ENCODE data around the gene GATAD1. TPM values are rescaled to one million over a fixed set of nuclear protein-coding genes. Genes with fewer than 3 reads are reported as not detected.
"Not testable (repeated sequence)": the region's sequence is repeated elsewhere in the genome, so short reads cannot be mapped to it uniquely, and the experiment has no call there.

The GATAD1 gene
- total and polyA plus RNA-seq, 2 of the 4 experiments (the other 2 are of a cell fraction), result 9.3 to 15.2 TPM

- dilution Hi-C loops (cut with HindIII; ENCODE audit: low sequenced_read_pairs, unreplicated experiment) (no loop called here), intact Hi-C loops (cut with micrococcal nuclease) (no loop called here), in situ Hi-C loops (cut with MboI; ENCODE audit: low sequenced_read_pairs) (no loop called here)
- H2BK5ac ChIP-seq (ENCODE audit: low read depth, low read length, poor library complexity, severe bottlenecking), result no peak overlapping the region
- no peak overlapping the region for H3K4me2 ChIP-seq (ENCODE audit: low read depth, low read length)
- H3K4me3 ChIP-seq (ENCODE audit: insufficient read depth, low read depth, low read length), result no peak overlapping the region
- H4K5ac ChIP-seq (ENCODE audit: low read depth, low read length), result no peak overlapping the region
- H4K91ac ChIP-seq (ENCODE audit: insufficient read depth, low read depth, low read length), result no peak overlapping the region
- no peak overlapping the region for H3K4ac ChIP-seq (ENCODE audit: low read depth, low read length)
- no peaks in the 10 kb centered on the region for H3K4me1 ChIP-seq (ENCODE audit: control insufficient read depth, insufficient read depth, low read length)
- H2AK5ac ChIP-seq (ENCODE audit: low read depth, low read length), result no peak overlapping the region
- ATAC-seq (ENCODE audit: low read depth) (no peak), DNase-seq (no peak)
- no peak overlapping the region for H2BK20ac ChIP-seq (ENCODE audit: low read depth, low read length)
- no peak overlapping the region for H3K23ac ChIP-seq (ENCODE audit: low read depth, low read length)
- ChIA-PET POLR2A (ENCODE audit: unreplicated experiment) (no interaction called here), CTCF (no interaction called here)
- H3K18ac ChIP-seq (ENCODE audit: low read depth, low read length), result no peak overlapping the region
- H3K9ac ChIP-seq (ENCODE audit: low read depth, low read length), result no peak overlapping the region
- H2AFZ ChIP-seq (replicated peaks; ENCODE audit: low read length, poor library complexity), result no peak overlapping the region
- no peaks in the 10 kb centered on the region for H3K9me1 ChIP-seq (ENCODE audit: insufficient read depth, low read length)
- no peak overlapping the region for H4K8ac ChIP-seq (ENCODE audit: low read depth in 2 of 2, low read length in 2 of 2)
- no peaks in the 10 kb centered on the region for H3K9me3 ChIP-seq (ENCODE audit: control insufficient read depth, insufficient read depth, low read length)
- no peak overlapping the region for H3K14ac ChIP-seq (replicated peaks; ENCODE audit: low read depth, low read length)
- H3K27me3 ChIP-seq (ENCODE audit: control insufficient read depth, insufficient read depth, low read length), result no peaks in the 10 kb centered on the region
- H2BK15ac ChIP-seq (ENCODE audit: low read depth, low read length), result no peak overlapping the region
- WGBS, 2 experiments (ENCODE audit: extremely low coverage in 2 of 2, insufficient read length in 1 of 2), result no CpG with 5 or more reads among the region's 4 CpGs
- no peak overlapping the region for H3K56ac ChIP-seq (ENCODE audit: extremely low read depth, insufficient read depth, low read length)
- H3K36me3 ChIP-seq (ENCODE audit: control insufficient read depth, insufficient read depth, low read length), result no peaks in the 10 kb centered on the region
- H4K20me1 ChIP-seq (ENCODE audit: insufficient read depth, low read length), result no peaks in the 10 kb centered on the region
- no peaks in the 10 kb centered on the region for H3K79me1 ChIP-seq (ENCODE audit: low read depth in 1 of 2, low read length in 2 of 2)
- BruUV-seq (replicated peaks), result no TSS peak
- H2AK9ac ChIP-seq (replicated peaks; ENCODE audit: low read depth, low read length, poor library complexity), result no peak overlapping the region
- no peak for TF ChIP-seq MAFK (IDR thresholded peaks at IDR 0.05; ENCODE audit: low read depth, low read length)
- H3K27ac ChIP-seq (ENCODE audit: insufficient read depth, low read length), result no peak overlapping the region
- no peak overlapping the region for H2BK120ac ChIP-seq (ENCODE audit: low read depth, low read length)
These were observed 31.4 kb downstream of the GATAD1 start for GRCh38 chr7:92478711-92479110.

DNA sequence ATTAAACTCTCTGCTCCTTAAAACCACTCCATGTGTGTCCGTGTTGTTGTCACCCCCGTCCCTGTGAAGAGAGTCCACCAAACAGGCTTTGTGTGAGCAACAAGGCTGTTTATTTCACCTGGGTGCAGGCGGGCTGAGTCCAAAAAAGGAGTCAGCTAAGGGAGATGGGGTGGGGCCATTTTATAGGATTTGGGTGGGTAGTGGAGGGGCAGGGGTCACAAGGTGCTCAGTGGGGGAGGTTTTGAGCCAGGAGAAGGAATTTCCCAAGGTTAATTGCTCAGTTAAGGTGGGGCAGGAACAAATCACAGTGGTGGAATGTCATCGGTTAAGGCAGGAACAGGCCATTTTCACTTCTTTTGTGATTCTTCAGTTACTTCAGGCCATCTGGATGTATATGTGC lies 31.9 kb downstream of the GATAD1 start:
- H4K20me1 ChIP-seq (ENCODE audit: insufficient read depth, low read length); H3K9me1 ChIP-seq (ENCODE audit: insufficient read depth, low read length); in situ Hi-C loops (cut with MboI; ENCODE audit: low sequenced_read_pairs); H3K56ac ChIP-seq (ENCODE audit: extremely low read depth, insufficient read depth, low read length); H2AK9ac ChIP-seq (replicated peaks; ENCODE audit: low read depth, low read length, poor library complexity); H3K9me3 ChIP-seq (ENCODE audit: control insufficient read depth, insufficient read depth, low read length); ATAC-seq (ENCODE audit: low read depth); H3K18ac ChIP-seq (ENCODE audit: low read depth, low read length); H2BK20ac ChIP-seq (ENCODE audit: low read depth, low read length); H3K36me3 ChIP-seq (ENCODE audit: control insufficient read depth, insufficient read depth, low read length); H3K4ac ChIP-seq (ENCODE audit: low read depth, low read length); H2BK5ac ChIP-seq (ENCODE audit: low read depth, low read length, poor library complexity, severe bottlenecking); H2BK15ac ChIP-seq (ENCODE audit: low read depth, low read length); H3K27me3 ChIP-seq (ENCODE audit: control insufficient read depth, insufficient read depth, low read length); H4K5ac ChIP-seq (ENCODE audit: low read depth, low read length); H3K4me2 ChIP-seq (ENCODE audit: low read depth, low read length); H3K27ac ChIP-seq (ENCODE audit: insufficient read depth, low read length); H3K79me1 ChIP-seq (ENCODE audit: low read depth in 1 of 2, low read length in 2 of 2); H3K9ac ChIP-seq (ENCODE audit: low read depth, low read length); H3K14ac ChIP-seq (replicated peaks; ENCODE audit: low read depth, low read length); H4K91ac ChIP-seq (ENCODE audit: insufficient read depth, low read depth, low read length); CTCF ChIA-PET; POLR2A ChIA-PET (ENCODE audit: unreplicated experiment); dilution Hi-C loops (cut with HindIII; ENCODE audit: low sequenced_read_pairs, unreplicated experiment); DNase-seq; intact Hi-C loops (cut with micrococcal nuclease); H3K4me1 ChIP-seq (ENCODE audit: control insufficient read depth, insufficient read depth, low read length); H4K8ac ChIP-seq (ENCODE audit: low read depth in 2 of 2, low read length in 2 of 2); H2BK120ac ChIP-seq (ENCODE audit: low read depth, low read length); H2AFZ ChIP-seq (replicated peaks; ENCODE audit: low read length, poor library complexity); H2AK5ac ChIP-seq (ENCODE audit: low read depth, low read length); BruUV-seq (replicated peaks); H3K23ac ChIP-seq (ENCODE audit: low read depth, low read length); H3K4me3 ChIP-seq (ENCODE audit: insufficient read depth, low read depth, low read length): not testable (repeated sequence)
- 100% methylated on average over 1 of the region's 4 CpGs; no CpG with 5 or more reads in 1 of the 2 experiments for WGBS, 2 experiments (ENCODE audit: extremely low coverage in 2 of 2, insufficient read length in 1 of 2)
